IMR-90 (cell line): ENCODE measurements around the gene VEPH1.

ENCODE experiments used
- BHLHE40 ChIP-seq: fragments of 150-350 bp; IDR thresholded peaks from 2 replicates; pipeline ENCODE4 v1.6.1; 2016; ENCODE audit warnings: mild to moderate bottlenecking, low read depth, low read length
- CEBPB ChIP-seq: IDR thresholded peaks from 2 replicates; pipeline ENCODE4 v1.6.1; 2012; ENCODE audit warnings: low read depth, low read length, improper control_type of control experiment
- NFE2L2 ChIP-seq: fragments of 150-350 bp; IDR thresholded peaks from 2 replicates; pipeline ENCODE4 v1.6.1; 2016; ENCODE audit warnings: low read depth, mild to moderate bottlenecking, low read length
- POLR2A ChIP-seq: IDR thresholded peaks from 2 replicates; pipeline ENCODE4 v1.6.1; 2012; ENCODE audit warnings: mild to moderate bottlenecking, low read depth, low read length
- TF ChIP-seq, protein P1 (sequence below): fragments of 150-350 bp; IDR thresholded peaks from 2 replicates; pipeline ENCODE4 v1.6.1; 2016; ENCODE audit warnings: low read depth, mild to moderate bottlenecking, low read length, moderate library complexity, borderline replicate concordance
- TF ChIP-seq, protein P2 (sequence below): conservative IDR thresholded peaks from 2 replicates; pipeline ENCODE4 v1.5.1; 2012; ENCODE audit warnings: mild to moderate bottlenecking, low read depth, low read length, improper control_type of control experiment

DNA sequence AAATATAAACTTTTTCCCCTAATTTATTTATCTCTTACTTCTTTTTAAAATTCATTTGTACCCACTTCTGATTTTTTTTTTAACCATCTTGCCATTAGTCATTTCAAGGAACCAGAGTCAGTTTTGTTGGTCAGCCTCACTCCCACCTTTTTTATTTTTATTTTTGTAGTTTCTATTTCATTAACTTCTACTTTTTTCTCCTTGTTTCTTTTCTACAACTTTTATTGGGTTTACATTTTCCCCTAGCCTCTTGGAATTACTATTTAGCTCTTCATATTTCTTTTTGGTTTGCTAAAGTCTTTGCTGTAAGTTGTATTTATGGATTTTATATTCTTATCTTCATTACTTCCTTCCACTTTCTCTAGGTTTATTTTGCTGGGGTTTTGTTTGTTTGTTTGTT lies 13.7 kb upstream of the VEPH1 start:
- TF ChIP-seq, protein P1, sequence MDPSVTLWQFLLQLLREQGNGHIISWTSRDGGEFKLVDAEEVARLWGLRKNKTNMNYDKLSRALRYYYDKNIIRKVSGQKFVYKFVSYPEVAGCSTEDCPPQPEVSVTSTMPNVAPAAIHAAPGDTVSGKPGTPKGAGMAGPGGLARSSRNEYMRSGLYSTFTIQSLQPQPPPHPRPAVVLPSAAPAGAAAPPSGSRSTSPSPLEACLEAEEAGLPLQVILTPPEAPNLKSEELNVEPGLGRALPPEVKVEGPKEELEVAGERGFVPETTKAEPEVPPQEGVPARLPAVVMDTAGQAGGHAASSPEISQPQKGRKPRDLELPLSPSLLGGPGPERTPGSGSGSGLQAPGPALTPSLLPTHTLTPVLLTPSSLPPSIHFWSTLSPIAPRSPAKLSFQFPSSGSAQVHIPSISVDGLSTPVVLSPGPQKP = no peak
- no peak for TF ChIP-seq POLR2A
- TF ChIP-seq, protein P2, sequence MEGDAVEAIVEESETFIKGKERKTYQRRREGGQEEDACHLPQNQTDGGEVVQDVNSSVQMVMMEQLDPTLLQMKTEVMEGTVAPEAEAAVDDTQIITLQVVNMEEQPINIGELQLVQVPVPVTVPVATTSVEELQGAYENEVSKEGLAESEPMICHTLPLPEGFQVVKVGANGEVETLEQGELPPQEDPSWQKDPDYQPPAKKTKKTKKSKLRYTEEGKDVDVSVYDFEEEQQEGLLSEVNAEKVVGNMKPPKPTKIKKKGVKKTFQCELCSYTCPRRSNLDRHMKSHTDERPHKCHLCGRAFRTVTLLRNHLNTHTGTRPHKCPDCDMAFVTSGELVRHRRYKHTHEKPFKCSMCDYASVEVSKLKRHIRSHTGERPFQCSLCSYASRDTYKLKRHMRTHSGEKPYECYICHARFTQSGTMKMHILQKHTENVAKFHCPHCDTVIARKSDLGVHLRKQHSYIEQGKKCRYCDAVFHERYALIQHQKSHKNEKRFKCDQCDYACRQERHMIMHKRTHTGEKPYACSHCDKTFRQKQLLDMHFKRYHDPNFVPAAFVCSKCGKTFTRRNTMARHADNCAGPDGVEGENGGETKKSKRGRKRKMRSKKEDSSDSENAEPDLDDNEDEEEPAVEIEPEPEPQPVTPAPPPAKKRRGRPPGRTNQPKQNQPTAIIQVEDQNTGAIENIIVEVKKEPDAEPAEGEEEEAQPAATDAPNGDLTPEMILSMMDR = no peak
- TF ChIP-seq NFE2L2 = no peak
- TF ChIP-seq BHLHE40 = no peak
- no peak for TF ChIP-seq CEBPB
